H9 (cell line): ENCODE measurements around the gene TMPRSS9. TPM values are rescaled to one million over a fixed set of nuclear protein-coding genes. Genes with fewer than 3 reads are reported as not detected.

Source experiments
- DNase-seq: peaks from one replicate; pipeline ENCODE4 v3.0.0-alpha.2; 2017
- H2AFZ ChIP-seq: one replicate; pipeline ENCODE4 v1.6.1; 2013; ENCODE audit warnings: mild to moderate bottlenecking, low read length, control low read depth, moderate library complexity
- H2AK5ac ChIP-seq: 2 replicates; pipeline ENCODE4 v1.6.1; 2013; ENCODE audit warnings: low read length, control low read depth, mixed read lengths; ENCODE audit not compliant: insufficient read length
- H2BK120ac ChIP-seq: one replicate; pipeline ENCODE4 v1.6.1; 2013; ENCODE audit warnings: low read depth, mild to moderate bottlenecking, low read length, control low read depth, inconsistent platforms; ENCODE audit not compliant: poor library complexity, severe bottlenecking
- H2BK12ac ChIP-seq: 2 replicates; pipeline ENCODE4 v1.6.1; 2013; ENCODE audit warnings: low read length, control low read depth, mixed read lengths, low read depth; ENCODE audit not compliant: insufficient read length
- H2BK15ac ChIP-seq: 2 replicates; pipeline ENCODE4 v1.6.1; 2013; ENCODE audit warnings: low read depth, low read length, control low read depth
- H2BK20ac ChIP-seq: one replicate; pipeline ENCODE4 v1.6.1; 2013; ENCODE audit warnings: low read depth, mild to moderate bottlenecking, low read length, control low read depth, inconsistent platforms; ENCODE audit not compliant: poor library complexity, severe bottlenecking
- H2BK5ac ChIP-seq: 2 replicates; pipeline ENCODE4 v1.6.1; 2013; ENCODE audit warnings: low read length, control low read depth, mixed read lengths; ENCODE audit not compliant: insufficient read length
- H3K14ac ChIP-seq: 2 replicates; pipeline ENCODE4 v1.6.1; 2013; ENCODE audit warnings: low read length, control low read depth; ENCODE audit not compliant: insufficient read depth
- H3K18ac ChIP-seq: 2 replicates; pipeline ENCODE4 v1.6.1; 2013; ENCODE audit warnings: low read depth, mild to moderate bottlenecking, mixed read lengths, low read length, control low read depth; ENCODE audit not compliant: insufficient read length
- H3K23ac ChIP-seq: 2 replicates; pipeline ENCODE4 v1.6.1; 2013; ENCODE audit warnings: low read length, control low read depth, mixed read lengths, low read depth; ENCODE audit not compliant: insufficient read length
- H3K23me2 ChIP-seq: 2 replicates; pipeline ENCODE4 v1.6.1; 2013; ENCODE audit warnings: low read depth, mild to moderate bottlenecking, mixed read lengths, low read length, control low read depth; ENCODE audit not compliant: insufficient read length, poor library complexity, severe bottlenecking
- H3K27ac ChIP-seq: 2 replicates; pipeline ENCODE4 v1.5.1; 2013; ENCODE audit warnings: low read length, control low read depth, mixed read lengths, low read depth; ENCODE audit not compliant: insufficient read length
- H3K27me3 ChIP-seq: 2 replicates; pipeline ENCODE4 v1.6.1; 2013; ENCODE audit warnings: low read length, control low read depth, inconsistent platforms; ENCODE audit not compliant: insufficient read depth
- H3K4ac ChIP-seq: 2 replicates; pipeline ENCODE4 v1.6.1; 2013; ENCODE audit warnings: low read depth, mild to moderate bottlenecking, control low read depth, inconsistent platforms, low read length, moderate library complexity
- H3K4me1 ChIP-seq: 2 replicates; pipeline ENCODE4 v1.6.1; 2013; ENCODE audit warnings: low read length, control low read depth, inconsistent platforms; ENCODE audit not compliant: insufficient read depth
- H3K4me2 ChIP-seq: 2 replicates; pipeline ENCODE4 v1.6.1; 2013; ENCODE audit warnings: low read length, control low read depth, mixed read lengths; ENCODE audit not compliant: insufficient read length, insufficient read depth
- H3K56ac ChIP-seq: 2 replicates; pipeline ENCODE4 v1.6.1; 2013; ENCODE audit warnings: low read depth, mild to moderate bottlenecking, mixed read lengths, low read length, control low read depth; ENCODE audit not compliant: insufficient read length
- H3K79me1 ChIP-seq: 2 replicates; pipeline ENCODE4 v1.6.1; 2013; ENCODE audit warnings: low read depth, mild to moderate bottlenecking, moderate library complexity, low read length, control low read depth, inconsistent platforms; ENCODE audit not compliant: insufficient read depth, poor library complexity, severe bottlenecking
- H3K79me2 ChIP-seq: 2 replicates; pipeline ENCODE4 v1.6.1; 2013; ENCODE audit warnings: low read length, control low read depth, inconsistent platforms; ENCODE audit not compliant: insufficient read depth
- H3K9ac ChIP-seq: 2 replicates; pipeline ENCODE4 v1.6.1; 2013; ENCODE audit warnings: low read length, control low read depth, mixed read lengths; ENCODE audit not compliant: insufficient read length; ENCODE audit errors: extremely low read depth
- H3K9me3 ChIP-seq: one replicate; pipeline ENCODE4 v1.6.1; 2013; ENCODE audit warnings: low read depth, low read length, inconsistent platforms; ENCODE audit not compliant: control insufficient read depth
- H3T11ph ChIP-seq: one replicate; pipeline ENCODE4 v1.6.1; 2013; ENCODE audit warnings: mild to moderate bottlenecking, low read length, control low read depth, inconsistent platforms
- H4K20me1 ChIP-seq: one replicate; pipeline ENCODE4 v1.6.1; 2013; ENCODE audit not compliant: control insufficient read depth, insufficient read length, insufficient read depth
- H4K5ac ChIP-seq: 2 replicates; pipeline ENCODE4 v1.6.1; 2013; ENCODE audit warnings: low read depth, mild to moderate bottlenecking, mixed read lengths, low read length, control low read depth; ENCODE audit not compliant: insufficient read length
- H4K8ac ChIP-seq: replicated peaks from 2 replicates; pipeline ENCODE4 v1.6.1; 2013; ENCODE audit warnings: low read length, control low read depth, mixed read lengths, low read depth; ENCODE audit not compliant: insufficient read length
- H4K91ac ChIP-seq: 2 replicates; pipeline ENCODE4 v1.6.1; 2013; ENCODE audit warnings: low read depth, mild to moderate bottlenecking, moderate library complexity, mixed read lengths, low read length, control low read depth; ENCODE audit not compliant: insufficient read length
- H3K27ac Mint-ChIP-seq, 3 experiments: 2 replicates in 2 of 3; 3 replicates in 1 of 3; pipeline ENCODE4 v1.8.0; 2020 to 2021; ENCODE audit warnings: mixed read lengths in 3 of 3, mild to moderate bottlenecking in 1 of 3, moderate library complexity in 1 of 3
- H3K27me3 Mint-ChIP-seq: 2 replicates; pipeline ENCODE4 v1.8.0; 2021; ENCODE audit warnings: low read depth, mild to moderate bottlenecking, moderate library complexity, mixed read lengths
- H3K36me3 Mint-ChIP-seq, 3 experiments: 2 replicates in 2 of 3; 3 replicates in 1 of 3; pipeline ENCODE4 v1.8.0; 2020 to 2021; ENCODE audit warnings: low read depth in 3 of 3, mixed read lengths in 3 of 3; ENCODE audit not compliant: insufficient read depth in 1 of 3
- H3K4me1 Mint-ChIP-seq, 2 experiments: 2 replicates each; pipeline ENCODE4 v1.8.0; 2020; ENCODE audit warnings: mixed read lengths in 2 of 2
- H3K4me3 Mint-ChIP-seq, 2 experiments: 2 replicates in 1 of 2; 3 replicates in 1 of 2; pipeline ENCODE4 v1.8.0; 2020 to 2021; ENCODE audit warnings: mild to moderate bottlenecking in 2 of 2, mixed read lengths in 2 of 2, moderate library complexity in 1 of 2
- H3K9me3 Mint-ChIP-seq, 2 experiments: 2 replicates in 1 of 2; 3 replicates in 1 of 2; pipeline ENCODE4 v1.8.0; 2020; ENCODE audit warnings: mild to moderate bottlenecking in 2 of 2, mixed read lengths in 2 of 2, moderate library complexity in 1 of 2
- CTCF ChIP-seq: fragments of 200-600 bp; sonication (generic); conservative IDR thresholded peaks from 3 replicates; pipeline ENCODE4 v1.8.0; 2021; ENCODE audit warnings: antibody characterized with exemption, mild to moderate bottlenecking
- WGBS: extraction: QIAGEN DNeasy Blood & Tissue Kit; methylation state at CpG from one replicate; pipeline ENCODE4 v1.1.7; 2013; ENCODE audit warnings: missing lambda C conversion rate, low lambda C conversion rate, mixed read lengths; ENCODE audit not compliant: insufficient read length; ENCODE audit errors: extremely low coverage; 5-methylcytosine and 5-hydroxymethylcytosine counted together
- total RNA-seq: library from RNA; stranded (reverse); gene quantifications from 2 replicates; pipeline ENCODE4 v1.2.1, GENCODE V29; 2021

The TMPRSS9 gene
- total RNA-seq, 1 experiment from 2014 or later, result 0.24 TPM

GRCh38 chr19:2409352-2409912 lies 49.4 kb downstream of the TMPRSS9 start:
- Mint-ChIP-seq H3K36me3 (no peaks in the 10 kb centered on the region; a peak in 1 of 7 replicates), H3K4me3 (no peak overlapping the region), H3K27me3 (peaks cover 50% of the 10 kb centered on the region), H3K4me1 (no peaks in the 10 kb centered on the region), H3K9me3 (peaks cover 3 to 10% of the 10 kb centered on the region in 2 experiments), H3K27ac (no peak overlapping the region)
- Histone ChIP-seq H2BK120ac (no peak overlapping the region), H3K4ac (no peak overlapping the region), H4K5ac (no peak overlapping the region), H3K18ac (no peak overlapping the region), H3K9me3 (no peaks in the 10 kb centered on the region), H2AK5ac (no peak overlapping the region), H2AFZ (no peak overlapping the region), H2BK20ac (no peak overlapping the region), H4K20me1 (no peaks in the 10 kb centered on the region), H3K27me3 (no peaks in the 10 kb centered on the region), H3K79me2 (no peaks in the 10 kb centered on the region), H3K23me2 (no peaks in the 10 kb centered on the region), H3K9ac (no peak overlapping the region), H3K79me1 (no peaks in the 10 kb centered on the region), H2BK15ac (no peak overlapping the region), H4K8ac (no peak overlapping the region), H3T11ph (no peak overlapping the region), H3K14ac (no peak overlapping the region), H3K23ac (no peak overlapping the region), H3K4me1 (no peaks in the 10 kb centered on the region), H2BK5ac (no peak overlapping the region), H3K27ac (no peak overlapping the region), H4K91ac (no peak overlapping the region), H2BK12ac (no peak overlapping the region), H3K4me2 (no peak overlapping the region), H3K56ac (no peak overlapping the region)
- no peak for DNase-seq
- no peak for TF ChIP-seq CTCF
- WGBS, result no CpG with 5 or more reads among the region's 7 CpGs
